ENCODE data around the gene CCDC33.
A peak's percentile ranks its signal among the peaks of the same experiment; 100 is the strongest.

CCDC33 gene

DNA sequence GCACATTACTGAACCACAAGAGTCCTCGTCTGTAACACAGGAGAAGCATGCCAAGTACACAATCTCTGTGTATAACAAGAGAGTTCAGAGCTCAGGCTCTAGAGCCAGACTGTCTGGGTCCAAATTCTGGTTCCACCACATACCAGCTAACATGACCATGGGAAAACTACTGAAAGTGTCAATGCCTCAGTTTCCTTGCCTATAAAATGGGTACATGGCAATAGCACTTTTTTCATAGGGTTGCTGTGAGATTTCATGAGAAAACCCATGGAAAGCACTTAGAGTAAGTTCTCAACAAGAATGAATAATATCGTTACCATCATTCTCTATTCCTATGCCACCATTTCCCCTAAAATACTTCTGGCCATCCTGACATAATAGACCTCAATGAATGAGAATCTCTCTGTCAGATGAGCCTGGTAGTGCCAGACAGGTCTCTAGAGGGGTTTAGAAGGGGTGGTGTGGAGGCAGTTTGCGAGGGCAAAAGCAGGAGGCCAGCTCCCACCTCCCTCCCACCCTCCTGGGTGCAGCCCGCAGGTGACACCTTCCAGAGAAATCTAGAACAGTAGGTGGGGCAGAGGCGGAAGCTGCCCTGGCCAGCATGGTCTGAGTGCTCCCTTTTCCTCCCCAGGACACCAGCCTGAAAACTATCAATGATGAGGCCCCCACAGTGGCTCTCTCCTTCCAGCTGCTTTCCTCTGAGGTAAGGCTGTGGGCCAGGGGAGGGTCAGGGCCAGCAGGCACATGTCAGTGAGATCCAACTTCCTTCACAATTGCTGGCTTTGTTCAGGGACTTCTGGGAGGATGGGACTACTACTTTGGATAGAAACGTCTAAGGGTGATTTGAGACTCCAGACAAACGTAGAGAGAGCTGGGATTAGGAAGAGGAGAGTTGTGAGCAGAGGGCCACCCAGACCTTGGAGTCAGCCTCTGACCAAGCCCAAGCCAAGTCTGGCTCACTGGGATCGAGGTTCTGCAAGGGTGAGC lies 45.3 kb downstream of the CCDC33 start:
- DNase-seq (ENCODE audit: low read depth in 2 of 2): no peak

DNA sequence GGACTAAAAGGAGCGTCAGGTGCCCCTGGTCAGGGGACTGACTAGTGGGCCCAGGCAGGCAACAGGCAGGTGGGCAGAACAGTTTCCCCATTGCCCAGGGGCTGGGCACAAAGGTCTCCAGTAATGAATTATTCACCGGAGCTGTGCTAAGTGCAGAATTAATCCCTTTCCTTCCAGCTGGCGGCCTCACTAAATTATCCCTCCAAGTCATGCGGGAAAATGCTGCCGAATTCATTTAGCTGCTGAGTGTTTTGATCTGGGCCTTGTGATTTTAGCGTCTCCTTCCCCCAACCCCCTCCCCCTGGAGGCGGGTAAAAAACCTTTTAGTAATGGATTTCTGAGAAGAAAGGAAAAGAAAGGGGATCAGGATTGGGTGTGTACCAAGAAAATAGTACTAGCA lies 47.2 kb downstream of the CCDC33 start:
- DNase-seq (ENCODE audit: low read depth in 2 of 2): no peak

DNA sequence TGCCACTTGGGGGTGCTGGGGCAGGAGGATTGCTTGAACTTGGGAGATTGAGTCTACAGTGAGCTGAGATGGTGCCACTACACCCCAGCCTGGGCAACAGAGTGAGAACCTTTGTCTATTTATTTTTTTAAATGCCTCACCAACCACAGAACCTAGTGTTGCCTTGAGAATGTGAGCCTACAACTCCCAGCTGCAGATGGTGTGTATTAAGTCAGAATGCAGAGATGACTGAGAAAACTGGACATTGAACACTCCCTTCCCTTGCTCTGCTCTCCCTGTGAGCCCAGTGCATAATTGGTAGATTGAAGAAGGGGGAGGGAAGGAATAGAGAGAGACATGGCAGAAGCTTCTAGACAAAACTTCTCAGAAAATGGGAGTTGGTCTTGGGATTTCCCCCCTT lies 53.5 kb downstream of the CCDC33 start:
- DNase-seq (ENCODE audit: low read depth in 2 of 2): no peak

DNA sequence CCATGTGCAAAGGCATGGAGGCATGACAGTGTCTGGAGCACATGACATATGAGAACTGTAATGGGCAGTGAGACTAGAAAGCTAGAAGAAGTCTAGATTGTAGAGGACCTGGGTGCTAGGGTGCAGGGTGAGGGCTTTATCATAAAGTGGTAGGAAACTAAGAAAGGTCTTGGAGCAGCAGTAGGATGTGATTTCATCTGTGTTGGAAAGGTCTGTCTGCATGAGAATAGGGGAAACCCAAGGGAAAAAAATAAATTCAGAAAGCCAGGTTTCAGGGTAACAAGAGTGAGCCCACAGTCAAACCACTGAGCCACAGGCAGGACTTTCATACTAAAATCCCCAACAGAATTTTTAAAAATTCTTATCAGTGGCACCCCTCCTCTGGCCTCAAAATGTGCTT lies 54.5 kb downstream of the CCDC33 start:
- no peak for DNase-seq (ENCODE audit: low read depth in 2 of 2)

DNA sequence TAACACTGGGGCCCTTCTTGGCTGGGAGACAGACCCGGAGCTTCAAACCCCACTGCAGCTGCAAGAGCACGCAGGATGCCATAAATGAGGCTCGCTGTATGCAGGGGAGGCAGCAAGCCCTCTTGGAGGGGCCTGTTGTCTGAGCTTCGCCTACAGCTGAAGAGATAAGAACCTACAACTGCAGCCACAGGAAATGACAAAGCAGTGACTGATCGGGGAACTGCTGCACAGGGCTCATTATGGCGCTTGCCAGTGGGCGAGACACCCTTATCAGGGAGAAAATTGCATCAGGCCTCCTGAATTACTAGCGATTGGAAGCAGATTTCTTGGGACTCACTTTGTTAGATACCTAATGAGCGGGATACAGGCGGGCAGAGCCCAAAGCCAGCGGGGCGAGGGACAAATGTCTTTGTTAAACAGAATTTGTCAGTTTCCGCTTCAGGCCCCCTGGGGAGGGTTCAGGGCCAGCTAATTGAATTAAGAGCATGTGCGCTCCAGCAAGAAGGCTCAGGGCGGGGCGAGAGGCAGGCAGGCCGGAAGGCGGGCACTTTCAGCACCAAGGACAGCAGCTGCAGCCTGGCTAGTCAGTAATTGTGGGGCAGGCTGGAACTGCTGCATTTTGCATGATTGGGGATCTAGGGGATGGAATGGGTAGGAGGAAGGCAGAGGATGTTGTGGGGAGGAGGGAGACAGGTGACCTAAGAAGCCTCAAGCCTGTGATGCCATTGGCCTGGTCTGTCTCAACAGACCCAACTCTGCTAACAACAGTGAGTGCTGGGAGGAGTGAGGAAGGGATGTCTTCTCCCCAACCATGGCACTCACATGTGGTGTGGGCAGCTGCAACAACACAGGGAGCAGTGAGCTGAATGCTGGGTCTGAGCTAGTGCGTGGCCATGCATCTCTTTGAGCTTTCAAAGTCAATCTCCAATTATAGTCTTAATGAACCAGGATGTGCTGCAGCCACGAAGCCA lies 55.3 kb downstream of the CCDC33 start:
- peak; percentile 70 to 75 for DNase-seq (ENCODE audit: low read depth in 2 of 2)

DNA sequence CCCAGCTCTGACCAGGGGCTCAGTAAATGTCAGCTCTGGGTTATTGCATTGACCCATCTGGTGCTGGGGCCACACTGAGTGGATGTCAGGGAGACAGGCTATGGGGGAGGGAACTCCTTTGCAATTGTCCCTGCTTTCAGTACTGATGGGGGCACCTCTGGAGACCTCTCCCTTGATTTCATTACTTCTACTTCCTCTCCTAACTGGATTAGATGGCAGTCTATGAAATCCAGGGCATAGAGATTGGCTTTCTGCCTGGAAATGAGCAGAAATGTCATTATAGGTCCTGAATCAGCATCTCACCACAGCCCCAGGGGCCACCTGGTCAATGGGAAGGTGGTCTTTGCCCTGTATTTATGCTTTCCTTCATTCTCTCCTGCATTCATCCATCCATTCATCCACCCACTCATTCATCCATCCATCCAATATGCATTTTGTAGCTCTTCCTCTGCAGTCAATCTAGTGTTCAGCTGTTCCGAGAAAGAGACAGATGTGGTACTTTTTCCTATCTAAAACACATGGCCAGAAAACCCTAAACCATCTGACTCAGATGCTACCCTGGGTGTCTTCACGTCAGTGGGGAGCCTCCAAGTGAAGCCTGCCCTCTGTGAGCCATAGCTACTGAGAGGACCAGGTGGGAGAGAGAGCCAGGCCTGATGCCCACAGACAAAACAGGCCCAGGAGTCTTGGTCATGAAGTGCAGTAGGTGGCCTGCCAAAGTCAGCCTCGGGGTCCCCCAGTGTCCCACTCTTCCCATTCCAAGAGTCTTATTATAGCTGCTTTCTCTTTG lies 57.1 kb downstream of the CCDC33 start:
- DNase-seq (ENCODE audit: low read depth in 2 of 2): no peak

DNA sequence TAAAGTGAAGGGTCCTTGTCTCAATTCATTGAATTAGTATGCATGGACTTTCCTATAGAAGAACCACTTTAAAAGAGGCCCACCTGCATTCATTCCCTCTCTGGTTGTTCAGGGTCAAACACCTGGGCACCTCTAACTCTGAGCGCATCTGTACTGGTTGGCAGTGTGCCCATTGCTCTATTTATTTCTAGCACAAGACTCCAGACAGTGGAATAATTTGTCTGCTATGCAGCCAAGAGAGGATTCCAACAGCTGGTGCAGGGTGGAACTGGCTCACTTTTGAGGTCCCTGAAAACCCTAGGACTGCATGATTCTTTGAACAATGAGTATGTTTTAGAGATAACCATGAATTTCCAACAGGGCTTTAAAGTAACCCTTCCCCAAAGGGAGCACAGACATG lies 57.9 kb downstream of the CCDC33 start:
- DNase-seq (ENCODE audit: low read depth in 2 of 2): no peak

DNA sequence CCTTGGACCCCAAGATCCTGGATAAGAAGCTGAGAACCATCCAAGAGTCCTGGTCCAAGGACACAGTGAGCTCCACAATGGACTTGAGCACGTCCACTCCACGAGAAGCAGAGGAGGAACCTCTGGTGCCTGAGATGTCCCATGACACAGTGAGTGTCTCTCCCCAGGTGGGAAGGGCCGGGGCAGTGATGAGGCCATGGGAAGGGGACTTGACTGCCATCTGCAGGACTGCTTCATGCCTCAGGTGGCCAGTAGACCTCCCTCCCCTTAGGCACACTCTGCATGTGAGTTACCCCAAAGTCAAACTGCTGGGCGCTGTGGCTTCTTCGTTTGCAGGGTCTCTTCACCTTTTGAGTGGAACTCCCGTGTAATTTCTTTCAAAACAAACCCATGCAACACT lies 59.7 kb downstream of the CCDC33 start:
- DNase-seq (ENCODE audit: low read depth in 2 of 2): no peak

DNA sequence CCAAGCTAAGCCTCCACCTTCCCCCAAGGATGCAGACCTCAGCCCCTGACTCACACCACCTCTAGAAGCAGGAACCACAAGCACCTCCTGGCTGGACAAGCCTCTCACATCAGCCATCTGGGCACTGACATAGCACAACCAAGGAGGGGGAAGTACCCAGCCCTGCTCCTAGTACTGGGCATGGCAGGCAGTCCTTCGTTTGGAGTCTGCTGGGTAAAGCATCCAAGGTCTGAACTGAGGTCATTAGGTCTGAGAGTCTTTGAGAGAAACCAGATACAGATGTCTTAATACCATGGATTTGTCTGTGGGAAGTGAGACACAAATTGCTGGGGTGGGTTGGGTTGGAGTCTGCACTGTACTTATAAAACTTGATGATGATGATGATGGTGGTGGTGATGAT lies 61.8 kb downstream of the CCDC33 start:
- no peak for DNase-seq (ENCODE audit: low read depth in 2 of 2)

DNA sequence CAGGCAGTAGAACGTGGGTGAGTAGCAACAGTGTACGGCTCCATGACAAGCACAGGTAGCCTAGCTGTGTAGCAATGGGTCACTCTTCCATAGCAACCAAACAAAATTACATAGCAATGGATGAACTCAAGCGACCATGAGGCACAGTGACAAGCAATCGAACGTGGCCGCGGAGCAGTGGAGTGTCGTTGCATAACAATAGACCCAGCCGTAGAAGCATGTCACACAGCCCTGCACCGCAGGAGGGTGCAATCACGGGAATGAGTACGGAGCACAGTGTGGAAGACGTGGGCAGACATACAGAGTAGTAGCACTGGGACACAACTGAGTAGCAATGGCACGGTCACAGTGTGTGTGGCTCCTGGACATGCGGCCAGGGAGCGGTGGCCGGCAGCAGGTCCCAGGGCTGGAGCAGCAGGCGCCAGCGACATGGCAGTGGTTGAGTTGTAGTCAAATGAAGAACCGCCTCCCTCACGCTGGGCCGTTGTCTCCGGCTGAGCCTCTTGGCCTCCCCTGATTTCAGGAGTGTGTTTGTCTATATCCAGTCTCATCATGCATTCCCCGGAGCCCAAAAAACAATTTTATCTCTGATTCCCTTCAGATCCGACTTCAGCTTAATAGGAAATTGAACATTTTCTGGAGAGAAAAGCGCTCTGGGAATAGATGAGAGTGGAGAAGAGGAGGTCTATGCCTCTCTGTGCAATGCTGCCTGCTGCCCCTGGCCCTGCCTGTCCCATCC lies 64.1 kb downstream of the CCDC33 start:
- DNase-seq (ENCODE audit: low read depth in 2 of 2): no peak

DNA sequence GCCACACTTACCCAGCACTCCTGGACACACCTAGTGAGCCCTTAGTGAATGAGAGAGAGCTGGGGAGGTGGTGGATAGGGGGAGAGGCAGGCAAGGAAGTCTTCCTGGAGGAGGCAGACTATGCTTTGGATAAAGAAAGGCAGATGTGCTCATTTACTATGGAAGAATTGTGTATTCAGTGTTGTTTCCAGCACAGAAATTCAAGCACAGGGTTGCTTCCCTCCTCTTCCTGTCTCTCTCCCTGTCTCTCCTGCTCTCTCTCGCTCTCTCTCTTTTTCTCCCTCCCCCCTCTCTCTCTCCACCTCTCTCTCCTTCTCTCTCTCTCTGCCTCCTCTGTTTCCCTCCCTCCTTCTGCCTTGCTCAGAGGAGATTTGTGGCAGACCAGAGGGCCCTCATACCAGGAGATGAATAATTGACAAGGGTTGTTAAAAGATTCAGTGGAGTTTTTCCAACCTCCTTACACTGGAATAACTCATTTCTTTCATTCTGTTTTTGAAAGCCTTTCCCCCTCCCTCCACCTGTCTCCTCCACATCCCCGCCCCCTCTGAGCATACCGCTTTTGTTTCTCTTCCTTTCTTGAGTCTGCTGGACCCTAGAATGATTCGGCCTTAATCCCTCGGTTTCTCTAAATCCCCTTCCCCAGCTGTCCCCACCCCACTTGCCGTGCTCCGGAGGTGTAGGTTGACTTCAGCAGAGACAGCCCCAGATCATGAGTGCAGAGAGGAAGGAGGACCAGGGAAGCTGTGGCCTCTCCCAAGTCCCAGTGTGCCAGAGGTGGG lies 65.6 kb downstream of the CCDC33 start:
- no peak for DNase-seq (ENCODE audit: low read depth in 2 of 2)

DNA sequence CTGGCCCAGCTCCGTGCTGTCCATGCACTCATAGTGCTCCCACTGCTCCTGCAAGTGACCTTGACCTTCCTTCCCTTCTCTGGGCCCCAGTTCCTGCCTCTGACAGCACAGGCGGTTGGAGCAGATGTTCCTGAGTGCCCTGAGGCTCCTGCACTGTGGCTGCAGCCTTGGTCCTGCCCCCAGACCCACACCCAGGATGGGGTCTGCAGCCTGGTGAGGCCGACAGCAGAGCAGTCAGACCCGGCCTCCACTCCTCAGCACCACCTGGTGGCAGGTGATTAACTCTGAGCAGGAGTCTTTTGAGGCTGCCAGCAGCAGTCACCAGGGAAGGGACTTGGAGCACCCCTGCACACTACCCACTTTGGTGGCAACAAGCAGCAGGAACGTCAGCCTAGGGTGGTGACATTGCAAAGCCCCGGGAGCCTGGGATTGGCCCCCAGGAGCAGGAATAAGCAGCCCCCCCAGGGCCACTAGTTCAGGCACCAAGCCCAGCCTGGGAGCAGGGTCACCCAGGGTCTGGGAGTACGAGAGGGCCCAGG lies 66.8 kb downstream of the CCDC33 start:
- DNase-seq (ENCODE audit: low read depth in 2 of 2): no peak

DNA sequence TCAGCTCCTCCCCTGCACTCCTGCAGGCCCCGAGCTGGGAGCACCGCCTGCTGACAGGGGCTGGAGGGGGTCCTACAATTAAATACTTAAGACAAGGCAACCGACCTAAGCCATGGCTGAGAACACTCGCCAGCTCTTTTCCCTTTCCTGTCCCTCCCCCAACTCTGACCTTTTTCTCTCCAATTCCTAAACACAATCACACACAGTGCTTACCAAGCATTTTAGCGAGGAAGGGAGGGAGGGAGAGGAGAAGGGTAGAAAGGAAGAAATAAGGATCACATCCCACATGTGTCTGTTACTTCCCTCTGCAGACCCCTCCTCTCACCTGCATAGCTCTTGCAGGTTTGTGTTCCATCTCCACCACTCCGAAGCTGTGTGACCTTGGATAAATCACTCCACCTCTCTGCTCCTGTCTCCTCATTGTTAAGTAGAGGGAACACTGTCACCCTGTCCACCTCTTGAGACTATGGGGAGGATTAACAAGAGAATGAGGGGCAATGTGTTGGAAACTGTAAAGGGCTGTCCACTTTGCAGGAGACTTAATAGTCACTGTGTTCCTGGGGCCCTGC lies 67.7 kb downstream of the CCDC33 start:
- DNase-seq (ENCODE audit: low read depth in 2 of 2): no peak

DNA sequence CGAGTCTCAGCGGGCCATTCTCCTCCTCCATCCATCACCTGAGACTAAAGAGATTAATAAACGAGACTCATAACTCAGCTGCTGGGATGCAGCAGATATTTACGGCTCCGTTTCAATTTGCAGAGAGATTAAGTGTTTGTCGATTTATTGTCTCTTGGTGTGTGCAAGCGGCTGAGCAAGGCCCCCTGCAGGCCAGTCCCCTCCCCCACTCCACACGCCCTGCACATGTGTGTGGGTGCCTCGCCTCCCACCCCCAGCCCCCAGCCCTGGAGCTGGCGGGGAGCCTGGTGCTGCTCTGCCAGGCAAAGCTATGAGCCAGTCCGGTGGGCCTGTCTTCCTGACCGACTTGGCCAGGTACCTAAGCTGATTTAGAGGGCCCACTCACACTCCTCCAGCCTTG lies 68.3 kb downstream of the CCDC33 start:
- DNase-seq (ENCODE audit: low read depth in 2 of 2): no peak

DNA sequence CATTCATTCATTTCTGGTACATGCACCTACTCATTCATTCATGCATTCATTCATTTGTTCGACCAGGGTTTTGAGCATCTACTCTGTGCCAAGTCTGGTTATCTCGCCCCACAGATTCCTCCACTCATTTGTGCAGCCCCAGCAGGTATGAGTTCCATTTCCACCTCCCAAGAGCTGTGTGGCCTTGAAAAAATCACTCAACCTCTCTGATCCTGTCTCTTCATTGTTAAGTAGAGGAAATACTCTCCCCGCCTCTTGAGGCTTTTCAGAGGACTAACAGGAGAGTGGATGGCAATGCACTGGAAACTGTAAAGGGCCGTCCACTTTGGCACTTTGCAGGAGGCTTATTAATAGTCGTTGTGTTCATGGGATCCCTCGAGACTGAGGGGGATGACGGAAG lies 69.6 kb downstream of the CCDC33 start:
- no peak for DNase-seq (ENCODE audit: low read depth in 2 of 2)

DNA sequence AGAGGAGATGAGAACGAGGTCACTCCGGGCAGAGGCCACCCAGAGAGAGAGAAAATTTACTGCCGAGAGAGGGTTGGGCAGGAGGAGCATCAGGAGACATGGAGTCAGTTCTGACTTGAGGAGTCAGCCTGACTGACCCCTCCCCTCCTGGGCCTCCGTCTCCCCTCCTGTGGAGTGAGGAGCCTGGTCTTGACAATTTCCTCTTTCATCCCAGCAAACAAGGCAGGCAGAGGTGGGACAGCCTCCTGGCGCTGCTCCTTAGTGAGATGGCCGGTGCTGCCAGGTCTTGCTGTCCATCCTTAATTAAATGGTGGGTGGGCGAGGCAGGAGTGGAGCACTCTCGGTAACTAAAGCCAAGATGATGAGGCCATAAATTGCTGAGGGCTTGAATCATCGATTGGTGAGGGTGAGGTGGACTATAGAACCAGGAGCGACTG lies 70.7 kb downstream of the CCDC33 start:
- DNase-seq (ENCODE audit: low read depth in 2 of 2): no peak

DNA sequence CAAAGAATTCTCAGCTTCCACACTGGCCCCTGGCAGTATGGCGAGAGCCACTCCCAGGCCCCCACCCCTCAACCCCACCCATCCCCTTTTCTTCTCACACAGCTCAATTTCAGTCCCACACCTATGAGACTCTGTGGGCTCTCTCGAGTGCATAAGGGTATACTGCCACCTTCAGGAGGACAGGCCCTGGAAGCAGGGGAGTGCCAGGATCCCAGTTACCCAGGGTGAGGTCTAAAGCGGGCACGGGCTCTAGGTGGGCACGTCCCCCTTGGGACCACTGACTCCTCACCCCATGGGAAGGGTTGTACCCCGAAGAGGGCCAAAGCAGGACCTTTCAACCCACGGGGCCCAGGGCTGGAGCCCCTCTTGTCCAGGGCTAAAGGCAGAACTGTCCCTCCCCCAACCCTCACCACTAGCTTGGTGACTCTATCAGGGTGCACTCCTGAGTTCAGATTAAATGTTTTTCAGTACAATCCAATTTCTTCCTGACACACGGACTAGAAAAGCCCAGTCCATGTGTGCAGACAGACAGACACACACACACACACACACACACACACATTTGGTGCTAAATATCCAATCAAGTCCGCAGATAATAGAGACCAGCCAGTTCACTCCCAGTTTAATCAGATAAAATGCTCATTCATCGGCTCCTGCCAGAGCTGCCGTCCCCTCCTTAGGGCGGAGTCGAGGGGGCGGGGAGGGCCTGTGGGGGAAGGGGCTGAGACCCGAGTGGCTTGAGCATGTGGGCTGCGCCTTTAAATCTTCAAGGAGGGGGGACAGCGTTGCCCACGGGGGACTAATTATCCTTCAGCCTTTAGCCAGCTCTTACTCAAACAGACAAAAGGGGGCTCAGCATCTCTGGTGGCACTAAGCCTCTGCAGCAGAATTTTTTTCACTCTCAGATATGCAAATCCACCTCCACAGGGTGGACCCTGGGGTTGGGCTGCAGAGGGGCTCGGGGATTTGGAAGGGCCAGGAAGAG lies 72.0 kb downstream of the CCDC33 start:
- DNase-seq (ENCODE audit: low read depth in 2 of 2): no peak

DNA sequence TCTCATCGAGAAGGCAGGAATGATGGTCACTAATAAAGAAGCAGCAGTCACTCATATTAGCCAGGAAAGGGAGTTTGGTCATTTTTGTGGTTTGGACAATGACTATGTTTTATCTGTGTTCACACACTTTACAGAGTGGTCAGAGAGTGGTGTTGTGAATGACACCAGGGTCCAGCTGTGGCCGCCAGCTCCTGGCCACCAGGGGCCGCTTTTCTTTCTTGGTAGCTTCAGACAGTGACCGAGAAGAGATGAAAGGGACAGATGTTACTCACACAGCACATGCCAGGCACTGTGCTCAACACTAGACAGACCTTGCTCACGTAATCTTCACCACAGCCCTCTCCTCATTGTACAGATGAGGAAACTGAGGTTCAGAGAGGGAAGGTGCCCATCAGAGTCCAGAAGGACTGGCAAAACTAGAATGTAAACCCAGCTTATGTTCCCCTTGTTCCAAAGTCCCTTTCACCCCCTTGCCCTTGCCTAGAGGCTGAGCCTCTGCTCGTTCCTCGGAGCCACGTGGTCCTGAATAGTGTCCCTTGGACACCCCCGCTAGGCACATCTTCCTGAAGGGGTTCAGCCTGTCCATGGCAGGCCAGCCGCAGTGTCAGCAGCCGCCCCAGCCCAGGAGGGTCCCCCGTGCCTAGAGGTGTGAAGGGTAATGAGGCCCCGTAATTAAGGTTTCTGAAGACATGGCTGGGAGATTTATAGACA lies 75.8 kb downstream of the CCDC33 start:
- no peak for DNase-seq (ENCODE audit: low read depth in 2 of 2)
